ENCODE measurements around the gene TRIM47.
"Not testable (repeated sequence)": the region's sequence is repeated elsewhere in the genome, so short reads cannot be mapped to it uniquely, and the experiment has no call there.

The TRIM47 gene

DNA sequence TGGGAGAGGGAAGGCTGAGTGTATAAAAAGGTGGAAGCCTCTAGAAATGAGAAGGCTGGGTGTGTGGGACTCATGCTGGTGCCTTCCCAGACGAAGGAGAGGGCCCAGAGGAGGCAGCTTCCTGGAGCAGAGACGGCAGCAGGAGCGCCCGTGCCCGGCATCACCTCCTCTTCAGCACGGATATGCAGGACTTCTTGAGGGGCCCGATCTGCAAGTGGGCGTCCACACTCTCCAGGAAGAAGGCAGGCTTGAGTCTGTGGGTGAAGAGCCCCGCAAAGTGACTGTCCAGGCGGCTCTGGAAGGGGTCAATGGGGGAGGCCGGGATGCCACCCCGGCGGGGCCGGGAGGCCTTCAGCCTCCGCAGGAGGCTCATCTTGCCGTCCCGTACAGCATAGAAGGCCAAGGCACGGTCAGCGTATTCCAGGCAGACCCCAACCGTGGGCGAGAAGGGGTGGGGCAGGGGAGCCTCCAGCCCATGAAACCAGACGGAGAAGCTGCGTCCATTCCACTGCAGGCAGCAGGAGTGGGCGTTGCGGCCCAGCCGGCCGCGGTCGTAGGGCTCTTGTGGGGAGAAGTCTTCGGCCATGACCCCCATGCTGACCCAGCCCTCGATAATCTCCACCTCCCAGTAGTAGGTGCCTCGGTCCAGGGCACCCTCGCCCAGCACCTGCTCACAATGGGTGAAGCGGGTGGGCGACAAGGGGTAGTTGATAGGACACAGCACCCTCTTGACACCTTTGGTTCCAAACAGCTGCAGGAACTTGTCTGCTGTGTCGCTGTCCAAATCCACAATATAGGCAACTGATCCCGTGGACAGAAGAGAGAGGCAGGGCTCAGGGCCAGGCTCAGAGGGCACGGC lies 3.8 kb downstream of the TRIM47 start:
- H3K27me3 ChIP-seq (ENCODE audit: insufficient read depth, low read length): no peaks in the 10 kb centered on the region
- no peaks in the 10 kb centered on the region for H3K79me2 ChIP-seq (ENCODE audit: control insufficient read depth, insufficient read depth, low read length, unreplicated experiment)
- no peak overlapping the region for H2AFZ ChIP-seq (ENCODE audit: low read length, unreplicated experiment)
- H3K4me1 ChIP-seq (ENCODE audit: control insufficient read depth, insufficient read depth, low read length, unreplicated experiment): peaks cover 39% of the 10 kb centered on the region
- H3K4me3 ChIP-seq (ENCODE audit: low read depth, low read length): no peak overlapping the region
- H3K27ac ChIP-seq (ENCODE audit: low read depth, low read length): peak overlapping the region; percentile 91; the same call in 1 of the 2 replicates
- no peaks in the 10 kb centered on the region for H3K36me3 ChIP-seq (ENCODE audit: insufficient read depth, low read length)

DNA sequence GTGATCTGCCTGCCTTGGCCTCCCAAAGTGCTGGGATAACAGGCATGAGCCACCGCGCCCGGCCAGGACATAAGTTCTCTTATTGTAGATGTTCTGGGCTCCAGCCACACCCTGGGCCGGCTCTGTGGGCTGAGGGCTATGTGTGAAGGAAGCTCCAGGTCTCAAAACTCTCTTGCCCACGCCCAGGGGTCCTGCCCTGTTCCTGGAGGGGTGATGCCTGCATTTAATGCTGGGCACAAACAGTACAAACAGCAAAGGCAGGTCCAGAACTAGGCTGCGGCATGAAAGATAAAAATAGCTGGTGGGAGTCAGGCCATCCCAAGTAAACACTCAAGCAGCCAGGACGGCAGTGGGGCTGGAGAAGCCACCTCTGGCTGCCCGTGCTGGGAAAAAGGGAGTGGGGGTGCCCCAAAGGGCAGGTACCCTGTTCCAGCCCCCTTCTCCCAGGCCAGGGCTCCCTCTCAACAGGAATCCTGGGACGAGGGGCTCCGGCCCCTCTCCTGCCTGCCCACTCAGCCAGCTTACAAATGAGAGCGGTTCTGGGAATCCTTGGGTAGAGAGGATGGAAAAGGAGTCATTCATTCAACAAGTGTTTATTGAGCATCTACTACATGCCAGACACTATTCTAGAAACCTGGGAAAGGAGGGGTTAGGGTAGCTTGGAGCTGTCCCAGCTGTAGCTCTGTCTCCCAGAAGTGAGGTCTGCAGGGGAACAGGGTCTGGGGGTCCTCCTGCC lies 4.6 kb downstream of the TRIM47 start:
- Histone ChIP-seq H2AFZ (ENCODE audit: low read length, unreplicated experiment) (no peak overlapping the region), H3K36me3 (ENCODE audit: insufficient read depth, low read length) (no peaks in the 10 kb centered on the region), H3K27ac (ENCODE audit: low read depth, low read length) (peak overlapping the region; percentile 89; the same call in 1 of the 2 replicates), H3K4me1 (ENCODE audit: control insufficient read depth, insufficient read depth, low read length, unreplicated experiment) (peaks cover 46% of the 10 kb centered on the region), H3K4me3 (ENCODE audit: low read depth, low read length) (no peak overlapping the region), H3K79me2 (ENCODE audit: control insufficient read depth, insufficient read depth, low read length, unreplicated experiment) (no peaks in the 10 kb centered on the region), H3K27me3 (ENCODE audit: insufficient read depth, low read length) (no peaks in the 10 kb centered on the region)

DNA sequence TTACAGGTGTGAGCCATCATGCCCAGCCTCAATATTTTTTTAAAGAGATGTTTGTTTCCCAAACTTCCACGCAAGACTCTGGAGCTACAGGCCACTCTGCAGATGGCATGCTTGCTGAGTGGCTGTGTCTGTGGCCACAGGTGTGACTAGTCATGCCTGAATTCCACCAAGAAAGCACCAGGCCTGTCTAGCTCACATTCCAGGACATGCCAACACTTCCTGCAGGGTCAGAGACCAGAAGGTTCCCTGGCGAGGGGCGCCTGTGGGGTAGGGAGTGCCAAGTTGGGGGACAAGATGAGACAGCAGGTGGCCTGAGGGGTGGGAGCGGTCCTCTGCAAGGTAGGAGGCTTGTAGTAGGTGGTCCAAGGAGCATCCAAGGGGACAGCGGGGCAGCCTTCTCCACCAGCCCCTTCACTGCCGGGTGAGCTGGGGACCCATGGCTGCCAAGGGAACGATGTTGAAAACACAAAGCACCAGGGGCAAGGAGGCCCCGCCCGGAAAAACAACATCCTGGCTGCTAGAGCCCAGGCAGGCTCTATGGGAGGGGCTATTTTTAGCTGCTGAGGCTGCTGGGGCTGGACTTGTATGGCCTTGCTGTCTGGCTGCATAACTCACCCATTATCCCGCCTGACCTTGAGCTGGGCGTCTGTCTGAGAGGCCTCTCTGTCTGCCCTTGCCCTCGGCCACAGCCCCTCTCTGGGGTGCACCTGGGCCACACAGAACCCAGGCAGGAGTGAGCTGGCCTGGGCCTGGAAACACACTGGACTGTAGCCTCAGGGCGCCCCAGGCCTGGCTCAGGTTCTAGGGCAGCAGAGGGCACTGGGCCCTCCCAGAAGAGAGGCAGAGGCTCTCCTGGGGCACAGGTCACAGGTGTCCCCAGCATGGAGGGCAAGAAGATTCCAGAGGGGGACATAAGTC lies 5.7 kb downstream of the TRIM47 start:
- no peaks in the 10 kb centered on the region for H3K36me3 ChIP-seq (ENCODE audit: insufficient read depth, low read length)
- H3K79me2 ChIP-seq (ENCODE audit: control insufficient read depth, insufficient read depth, low read length, unreplicated experiment): no peaks in the 10 kb centered on the region
- H3K27me3 ChIP-seq (ENCODE audit: insufficient read depth, low read length): no peaks in the 10 kb centered on the region
- no peak overlapping the region for H2AFZ ChIP-seq (ENCODE audit: low read length, unreplicated experiment)
- peaks cover 46% of the 10 kb centered on the region for H3K4me1 ChIP-seq (ENCODE audit: control insufficient read depth, insufficient read depth, low read length, unreplicated experiment)
- no peak overlapping the region; the same call in 1 of the 2 replicates for H3K4me3 ChIP-seq (ENCODE audit: low read depth, low read length)
- peak overlapping the region; percentile 89 for H3K27ac ChIP-seq (ENCODE audit: low read depth, low read length)

- H3K27me3 ChIP-seq (ENCODE audit: insufficient read depth, low read length); H3K36me3 ChIP-seq (ENCODE audit: insufficient read depth, low read length); H3K4me3 ChIP-seq (ENCODE audit: low read depth, low read length); H3K79me2 ChIP-seq (ENCODE audit: control insufficient read depth, insufficient read depth, low read length, unreplicated experiment): not testable (repeated sequence)
- peaks cover 29% of the 10 kb centered on the region for H3K4me1 ChIP-seq (ENCODE audit: control insufficient read depth, insufficient read depth, low read length, unreplicated experiment)
- H2AFZ ChIP-seq (ENCODE audit: low read length, unreplicated experiment): peak overlapping the region; percentile 40
- peak overlapping the region; percentile 74; the same call in 1 of the 2 replicates for H3K27ac ChIP-seq (ENCODE audit: low read depth, low read length)
Observed at GRCh38 chr17:75870228-75870627, 8.2 kb downstream of the TRIM47 start.

GRCh38 chr17:75869282-75870141 lies 8.9 kb downstream of the TRIM47 start:
- Histone ChIP-seq H3K36me3 (ENCODE audit: insufficient read depth, low read length) (no peaks in the 10 kb centered on the region), H3K79me2 (ENCODE audit: control insufficient read depth, insufficient read depth, low read length, unreplicated experiment) (no peaks in the 10 kb centered on the region), H2AFZ (ENCODE audit: low read length, unreplicated experiment) (peak overlapping the region; percentile 40), H3K4me3 (ENCODE audit: low read depth, low read length) (peak overlapping the region; percentile 66), H3K27ac (ENCODE audit: low read depth, low read length) (peak overlapping the region; percentile 74), H3K4me1 (ENCODE audit: control insufficient read depth, insufficient read depth, low read length, unreplicated experiment) (peaks cover 27% of the 10 kb centered on the region), H3K27me3 (ENCODE audit: insufficient read depth, low read length) (no peaks in the 10 kb centered on the region)

GRCh38 chr17:75868730-75869281 lies 9.6 kb downstream of the TRIM47 start:
- not testable (repeated sequence) for H3K27me3 ChIP-seq (ENCODE audit: insufficient read depth, low read length); H3K79me2 ChIP-seq (ENCODE audit: control insufficient read depth, insufficient read depth, low read length, unreplicated experiment); H3K36me3 ChIP-seq (ENCODE audit: insufficient read depth, low read length); H3K4me3 ChIP-seq (ENCODE audit: low read depth, low read length)
- peak overlapping the region; percentile 40 for H2AFZ ChIP-seq (ENCODE audit: low read length, unreplicated experiment)
- H3K4me1 ChIP-seq (ENCODE audit: control insufficient read depth, insufficient read depth, low read length, unreplicated experiment): peaks cover 31% of the 10 kb centered on the region
- peak overlapping the region; percentile 74 for H3K27ac ChIP-seq (ENCODE audit: low read depth, low read length)

GRCh38 chr17:75865404-75866188 lies 12.8 kb downstream of the TRIM47 start:
- H3K4me1 ChIP-seq (ENCODE audit: control insufficient read depth, insufficient read depth, low read length, unreplicated experiment): peaks cover 18% of the 10 kb centered on the region
- not testable (repeated sequence) for H3K36me3 ChIP-seq (ENCODE audit: insufficient read depth, low read length); H3K27me3 ChIP-seq (ENCODE audit: insufficient read depth, low read length); H3K27ac ChIP-seq (ENCODE audit: low read depth, low read length); H3K79me2 ChIP-seq (ENCODE audit: control insufficient read depth, insufficient read depth, low read length, unreplicated experiment); H2AFZ ChIP-seq (ENCODE audit: low read length, unreplicated experiment); H3K4me3 ChIP-seq (ENCODE audit: low read depth, low read length)

DNA sequence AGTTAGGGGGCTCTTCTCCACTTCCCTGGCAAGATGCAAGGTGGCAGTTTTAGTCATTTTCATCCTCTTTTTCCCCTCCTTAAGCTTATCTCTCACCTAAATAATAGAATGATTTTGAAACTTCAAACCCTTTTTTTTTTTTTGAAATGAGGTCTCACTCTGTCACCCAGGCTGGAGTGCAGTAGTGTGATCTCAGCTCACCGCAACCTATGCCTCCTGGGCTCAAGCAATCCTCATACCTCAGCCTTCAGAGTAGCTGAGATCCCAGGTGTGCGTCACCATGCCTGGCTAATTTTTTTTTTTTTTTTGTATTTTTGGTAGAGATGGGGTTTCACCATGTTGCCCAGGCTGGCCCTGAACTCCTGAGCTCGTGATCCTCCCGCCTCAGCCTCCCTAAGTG lies 13.5 kb downstream of the TRIM47 start:
- H3K4me1 ChIP-seq (ENCODE audit: control insufficient read depth, insufficient read depth, low read length, unreplicated experiment): peaks cover 17% of the 10 kb centered on the region
- not testable (repeated sequence) for H3K4me3 ChIP-seq (ENCODE audit: low read depth, low read length); H3K27ac ChIP-seq (ENCODE audit: low read depth, low read length); H3K79me2 ChIP-seq (ENCODE audit: control insufficient read depth, insufficient read depth, low read length, unreplicated experiment); H3K27me3 ChIP-seq (ENCODE audit: insufficient read depth, low read length); H3K36me3 ChIP-seq (ENCODE audit: insufficient read depth, low read length); H2AFZ ChIP-seq (ENCODE audit: low read length, unreplicated experiment)

DNA sequence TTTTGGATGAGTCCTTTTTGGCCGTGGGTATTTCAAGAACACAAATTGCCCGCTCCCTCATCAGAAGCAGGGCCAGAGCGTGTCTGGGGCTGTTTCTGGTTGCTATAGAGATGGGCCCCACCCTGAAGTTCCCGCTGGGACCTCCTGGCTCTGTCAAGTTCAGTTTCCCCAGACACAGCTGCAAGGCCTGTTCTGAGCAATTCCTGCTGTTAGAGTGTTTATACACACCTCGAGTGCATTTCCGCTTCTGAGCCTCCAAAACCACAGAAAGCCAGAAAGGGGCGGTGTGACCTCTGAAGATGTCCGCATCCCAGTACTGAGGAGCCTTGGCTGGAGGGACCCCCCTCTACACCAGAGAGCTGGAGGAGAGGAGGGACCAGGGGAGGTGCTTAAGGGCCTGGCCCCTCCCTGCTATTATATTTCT lies 13.9 kb downstream of the TRIM47 start:
- Histone ChIP-seq H3K79me2 (ENCODE audit: control insufficient read depth, insufficient read depth, low read length, unreplicated experiment) (no peaks in the 10 kb centered on the region), H3K4me1 (ENCODE audit: control insufficient read depth, insufficient read depth, low read length, unreplicated experiment) (peaks cover 12% of the 10 kb centered on the region), H3K4me3 (ENCODE audit: low read depth, low read length) (no peak overlapping the region), H3K36me3 (ENCODE audit: insufficient read depth, low read length) (no peaks in the 10 kb centered on the region), H3K27me3 (ENCODE audit: insufficient read depth, low read length) (no peaks in the 10 kb centered on the region), H3K27ac (ENCODE audit: low read depth, low read length) (no peak overlapping the region), H2AFZ (ENCODE audit: low read length, unreplicated experiment) (no peak overlapping the region)

Measured in ACC112 (cell line).